Measurements from ENCODE around the gene COL23A1. TPM values are rescaled to one million over a fixed set of nuclear protein-coding genes. Genes with fewer than 3 reads are reported as not detected.

Gene COL23A1
- total RNA-seq, 2 experiments from 2014 or later, result 0.21 to 0.22 TPM

DNA sequence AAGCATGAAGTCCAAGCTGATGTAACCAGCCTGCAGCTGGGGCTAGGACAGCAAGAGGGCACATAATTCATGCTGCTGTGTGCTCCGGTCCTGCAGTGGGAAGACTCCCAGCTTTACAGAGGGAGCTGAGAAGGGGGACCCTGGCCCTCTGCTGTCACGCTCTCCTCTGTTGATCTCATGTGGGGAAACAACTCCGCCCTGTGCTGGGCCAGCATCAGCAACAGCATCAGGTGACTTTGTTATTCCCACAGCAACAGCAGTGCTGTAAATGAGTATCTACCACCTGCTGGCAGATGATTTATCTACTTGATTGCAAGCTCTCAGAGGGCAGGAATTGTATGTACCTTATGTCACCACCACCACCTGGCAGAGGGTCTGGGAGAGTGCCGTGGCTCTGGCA lies 176.2 kb downstream of the COL23A1 start:
- H3K4me3 Mint-ChIP-seq, result no peak overlapping the region
- H3K27ac Mint-ChIP-seq, result no peak overlapping the region
- no peaks in the 10 kb centered on the region for H3K9me3 Mint-ChIP-seq
- no peak for DNase-seq
- H3K4me1 Mint-ChIP-seq, result no peaks in the 10 kb centered on the region
- H3K27me3 Mint-ChIP-seq, result peaks cover 11% of the 10 kb centered on the region
- H3K36me3 Mint-ChIP-seq, result no peaks in the 10 kb centered on the region

DNA sequence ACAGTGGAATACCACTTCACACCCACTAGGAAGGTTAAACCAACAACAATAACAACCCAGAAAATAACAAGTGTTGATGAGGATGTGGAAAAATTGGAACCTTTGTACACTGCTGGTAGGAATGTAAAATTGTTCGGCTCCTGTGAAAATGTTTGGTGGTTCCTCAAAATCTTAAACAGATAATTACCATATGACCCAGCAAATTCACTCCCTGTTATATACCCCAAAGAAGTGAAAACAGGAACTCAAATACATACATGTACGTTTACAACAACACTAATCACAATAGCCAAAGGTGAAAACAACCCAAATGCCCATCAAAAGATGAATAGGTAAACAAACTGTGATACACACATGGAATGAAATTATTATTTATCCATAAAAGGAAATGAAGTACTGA lies 179.1 kb downstream of the COL23A1 start:
- Mint-ChIP-seq H3K9me3 (peaks cover 11% of the 10 kb centered on the region), H3K27me3 (peaks cover 11% of the 10 kb centered on the region), H3K4me3 (no peak overlapping the region), H3K4me1 (no peaks in the 10 kb centered on the region), H3K36me3 (peaks cover 3% of the 10 kb centered on the region), H3K27ac (no peak overlapping the region)
- no peak for DNase-seq

DNA sequence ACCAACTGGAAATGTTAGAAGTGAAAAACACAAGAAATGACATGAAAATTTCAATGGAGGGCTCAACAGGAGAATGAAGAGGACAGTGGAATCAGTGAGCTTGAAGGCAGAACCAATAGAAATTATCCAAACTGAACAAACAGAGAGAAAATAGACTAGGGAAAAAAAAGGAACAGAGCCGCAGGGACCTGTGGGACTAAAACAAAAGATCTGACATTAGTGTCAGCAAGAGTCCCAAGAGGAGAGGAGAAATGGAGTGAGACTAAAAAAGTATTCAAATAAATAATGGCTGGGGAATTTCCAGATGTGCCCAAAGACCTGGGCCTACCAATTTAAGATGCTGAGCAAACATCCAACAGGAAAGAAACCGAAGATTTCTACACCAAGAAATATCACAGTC lies 182.5 kb downstream of the COL23A1 start:
- Mint-ChIP-seq H3K9me3 (peaks cover 15% of the 10 kb centered on the region), H3K36me3 (peaks cover 3% of the 10 kb centered on the region), H3K27ac (no peak overlapping the region), H3K27me3 (peaks cover 7% of the 10 kb centered on the region), H3K4me3 (no peak overlapping the region), H3K4me1 (no peaks in the 10 kb centered on the region)
- DNase-seq, result no peak

DNA sequence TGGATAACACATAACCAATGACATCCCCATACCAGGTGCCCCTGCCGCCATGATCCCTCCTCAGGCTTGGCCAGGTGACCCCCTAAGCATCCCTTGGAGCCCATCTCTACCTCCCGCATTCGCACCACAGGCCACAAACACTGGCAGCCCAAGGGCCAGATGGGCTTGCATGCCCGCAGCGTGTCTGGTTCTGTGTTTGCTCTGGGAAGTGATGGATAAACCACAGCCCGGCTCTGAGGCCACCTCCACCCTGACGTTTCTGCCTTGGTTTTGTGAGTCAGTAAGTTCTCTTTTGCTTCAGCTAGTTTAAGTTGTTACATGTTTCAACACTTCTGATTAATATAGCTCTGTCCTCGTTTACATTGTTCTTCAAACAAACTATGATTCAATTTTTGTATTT lies 185.2 kb downstream of the COL23A1 start:
- DNase-seq, result no peak
- Mint-ChIP-seq H3K9me3 (peaks cover 15% of the 10 kb centered on the region), H3K4me1 (no peaks in the 10 kb centered on the region), H3K4me3 (no peak overlapping the region), H3K36me3 (peaks cover 3% of the 10 kb centered on the region), H3K27me3 (peaks cover 3% of the 10 kb centered on the region), H3K27ac (no peak overlapping the region)

DNA sequence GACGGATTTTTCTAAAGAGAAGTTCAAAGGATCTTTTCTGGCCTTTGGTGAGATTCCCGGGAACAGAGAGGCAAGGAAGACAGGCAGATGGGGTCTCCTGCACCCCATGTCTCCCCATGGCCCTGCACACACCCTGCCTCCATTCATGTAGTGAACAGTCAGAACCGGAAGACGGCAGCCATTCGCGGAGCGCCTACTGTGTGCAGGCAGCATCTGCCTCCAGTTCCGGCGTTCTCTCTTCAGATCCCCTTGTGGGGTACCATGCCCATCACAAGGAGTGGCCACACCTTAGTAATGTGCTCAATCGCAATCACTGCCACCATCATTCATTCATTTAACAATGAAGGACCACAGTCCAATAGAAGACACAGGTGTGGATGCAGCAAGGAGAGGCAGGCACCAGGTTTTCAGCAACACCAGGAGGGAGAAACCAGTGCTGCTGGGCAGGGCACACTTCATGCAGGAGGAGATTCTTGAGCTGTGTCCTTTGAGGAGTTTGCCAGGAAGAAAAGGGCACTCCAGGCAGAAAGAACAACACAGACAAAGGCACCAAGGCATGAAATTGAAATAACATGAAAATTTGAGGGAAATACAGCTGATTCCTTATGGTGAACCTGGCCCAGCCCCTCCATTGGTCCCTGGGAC lies 186.1 kb downstream of the COL23A1 start:
- peaks cover 15% of the 10 kb centered on the region for H3K9me3 Mint-ChIP-seq
- H3K4me3 Mint-ChIP-seq, result no peak overlapping the region

DNA sequence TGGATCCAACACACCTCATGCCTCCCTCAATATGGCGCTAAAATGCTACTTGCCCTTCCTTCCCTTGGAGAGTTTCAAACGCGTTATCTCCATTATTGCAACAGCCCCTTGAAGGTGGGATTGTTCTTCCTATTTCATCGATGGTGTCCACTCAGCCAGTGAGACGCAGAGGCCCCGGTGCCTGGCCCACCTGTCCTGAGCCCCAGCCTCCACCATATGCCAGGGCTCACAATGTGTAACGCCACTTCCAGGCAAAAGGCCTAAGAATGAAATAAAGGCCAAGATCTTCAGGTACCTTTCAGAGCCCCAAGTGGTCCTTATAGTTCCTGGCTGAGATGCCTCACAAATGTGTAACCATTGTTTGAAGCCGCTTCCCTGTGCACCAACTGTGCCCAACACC lies 186.8 kb downstream of the COL23A1 start:
- peaks cover 3% of the 10 kb centered on the region for H3K27me3 Mint-ChIP-seq
- DNase-seq, result no peak
- H3K4me1 Mint-ChIP-seq, result no peaks in the 10 kb centered on the region
- no peak overlapping the region for H3K4me3 Mint-ChIP-seq
- no peak overlapping the region for H3K27ac Mint-ChIP-seq
- peaks cover 3% of the 10 kb centered on the region for H3K36me3 Mint-ChIP-seq
- H3K9me3 Mint-ChIP-seq, result peaks cover 15% of the 10 kb centered on the region

More for the DNA sequence above, 186.1 kb downstream of the COL23A1 start:
- no peak overlapping the region for H3K27ac Mint-ChIP-seq
- H3K27me3 Mint-ChIP-seq, result peaks cover 3% of the 10 kb centered on the region
- H3K4me1 Mint-ChIP-seq, result no peaks in the 10 kb centered on the region
- no peak for DNase-seq
- H3K36me3 Mint-ChIP-seq, result peaks cover 3% of the 10 kb centered on the region

DNA sequence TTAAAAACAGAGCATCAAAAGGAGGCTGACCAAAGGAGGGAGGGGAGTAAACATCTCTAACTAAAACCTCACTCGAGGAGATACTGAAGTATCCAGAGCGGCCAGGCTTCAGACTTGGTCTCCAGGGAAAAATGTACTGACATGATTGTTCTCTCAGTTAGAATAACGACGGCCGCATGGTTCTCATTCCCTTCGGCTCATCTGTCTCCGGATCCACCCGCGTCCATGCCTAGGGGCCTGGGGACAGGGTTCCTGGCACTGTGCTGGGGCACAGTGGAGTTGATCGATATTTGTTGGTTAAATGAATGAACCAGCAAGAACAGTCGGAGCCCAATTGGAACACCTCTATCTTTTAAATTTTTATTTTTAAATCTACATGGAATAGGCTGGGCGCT lies 190.5 kb downstream of the COL23A1 start:
- no peak overlapping the region for H3K4me3 Mint-ChIP-seq
- H3K27me3 Mint-ChIP-seq, result peaks cover 9% of the 10 kb centered on the region

DNA sequence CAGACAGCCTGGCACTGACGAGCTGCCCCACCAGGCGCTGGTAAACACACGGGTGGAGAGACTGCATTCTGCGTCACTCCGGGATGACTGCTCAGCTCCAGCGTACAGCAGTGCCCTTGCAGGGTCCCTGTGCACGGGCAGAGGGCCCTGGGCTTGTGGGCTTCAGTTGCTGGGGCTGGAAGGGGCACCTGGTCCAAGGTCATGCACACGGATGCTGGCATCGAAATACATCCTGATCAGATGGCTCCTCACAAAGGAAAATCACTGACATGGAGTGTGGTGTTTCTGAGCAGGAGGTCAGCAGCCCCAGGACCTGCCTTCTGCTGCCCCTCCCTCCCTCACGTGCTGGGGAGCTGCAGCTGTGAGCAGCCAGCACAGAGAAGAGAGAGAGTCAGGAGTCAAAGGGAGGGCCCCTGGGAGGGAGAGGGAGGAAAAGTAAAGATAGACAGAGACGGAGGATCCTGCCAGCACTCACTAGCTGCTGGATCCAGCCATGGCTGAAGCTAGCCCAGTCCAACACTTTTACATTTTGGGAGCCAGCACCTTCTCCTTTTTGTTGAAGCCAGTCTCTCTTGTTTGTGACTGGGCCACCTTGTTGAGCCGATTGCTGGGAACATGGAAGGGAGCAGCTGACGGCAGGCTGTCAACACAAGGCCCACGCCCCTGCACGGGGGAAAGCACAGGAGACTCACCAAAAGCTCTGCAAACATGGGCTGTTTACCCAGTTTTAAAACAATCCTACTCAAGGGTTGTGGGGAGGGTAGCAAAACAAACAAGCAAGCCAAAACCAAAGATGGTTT lies 191.1 kb downstream of the COL23A1 start:
- Mint-ChIP-seq H3K9me3 (no peaks in the 10 kb centered on the region), H3K27ac (no peak overlapping the region), H3K36me3 (no peaks in the 10 kb centered on the region), H3K4me1 (no peaks in the 10 kb centered on the region), H3K4me3 (no peak overlapping the region), H3K27me3 (peaks cover 9% of the 10 kb centered on the region)
- no peak for DNase-seq

More for the DNA sequence above, 190.5 kb downstream of the COL23A1 start:
- Mint-ChIP-seq H3K9me3 (no peaks in the 10 kb centered on the region), H3K36me3 (no peaks in the 10 kb centered on the region), H3K4me1 (no peaks in the 10 kb centered on the region), H3K27ac (no peak overlapping the region)
- DNase-seq, result no peak

- no peaks in the 10 kb centered on the region for H3K36me3 Mint-ChIP-seq
- DNase-seq, result no peak
- no peak overlapping the region for H3K4me3 Mint-ChIP-seq
- no peaks in the 10 kb centered on the region for H3K9me3 Mint-ChIP-seq
- no peak overlapping the region for H3K27ac Mint-ChIP-seq
- H3K4me1 Mint-ChIP-seq, result no peaks in the 10 kb centered on the region
- H3K27me3 Mint-ChIP-seq, result peaks cover 6% of the 10 kb centered on the region
Observed at GRCh38 chr5:178396796-178397720, 193.1 kb downstream of the COL23A1 start.

DNA sequence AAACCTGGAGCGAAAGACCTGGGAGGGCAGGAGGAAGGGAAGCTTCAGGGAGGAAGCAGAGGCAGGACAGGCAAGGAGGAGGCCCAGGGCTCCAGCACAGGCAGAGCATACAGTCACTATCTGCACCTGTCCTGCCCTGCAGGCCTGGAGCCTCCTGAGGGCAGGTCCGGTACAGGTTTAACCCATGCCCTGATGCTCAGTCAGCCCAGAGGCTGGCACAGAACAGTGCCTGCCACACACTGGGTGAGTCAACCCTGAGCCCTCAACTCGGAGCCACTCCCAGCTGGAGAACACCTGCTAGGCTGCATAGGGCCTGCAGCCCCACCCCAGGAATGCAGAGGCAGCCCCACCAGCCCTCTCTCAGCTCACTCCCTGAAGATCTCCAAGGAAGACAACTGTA lies 196.1 kb downstream of the COL23A1 start:
- no peak overlapping the region for H3K27ac Mint-ChIP-seq

GRCh38 chr5:178392931-178393394 lies 197.2 kb downstream of the COL23A1 start:
- Mint-ChIP-seq H3K36me3 (no peaks in the 10 kb centered on the region), H3K4me3 (no peak overlapping the region), H3K9me3 (no peaks in the 10 kb centered on the region), H3K4me1 (no peaks in the 10 kb centered on the region), H3K27me3 (peaks cover 6% of the 10 kb centered on the region), H3K27ac (no peak overlapping the region)
- no peak for DNase-seq

More for the DNA sequence above, 196.1 kb downstream of the COL23A1 start:
- H3K36me3 Mint-ChIP-seq, result no peaks in the 10 kb centered on the region
- H3K4me1 Mint-ChIP-seq, result no peaks in the 10 kb centered on the region
- DNase-seq, result no peak
- H3K9me3 Mint-ChIP-seq, result no peaks in the 10 kb centered on the region
- H3K27me3 Mint-ChIP-seq, result peaks cover 6% of the 10 kb centered on the region
- no peak overlapping the region for H3K4me3 Mint-ChIP-seq

DNA sequence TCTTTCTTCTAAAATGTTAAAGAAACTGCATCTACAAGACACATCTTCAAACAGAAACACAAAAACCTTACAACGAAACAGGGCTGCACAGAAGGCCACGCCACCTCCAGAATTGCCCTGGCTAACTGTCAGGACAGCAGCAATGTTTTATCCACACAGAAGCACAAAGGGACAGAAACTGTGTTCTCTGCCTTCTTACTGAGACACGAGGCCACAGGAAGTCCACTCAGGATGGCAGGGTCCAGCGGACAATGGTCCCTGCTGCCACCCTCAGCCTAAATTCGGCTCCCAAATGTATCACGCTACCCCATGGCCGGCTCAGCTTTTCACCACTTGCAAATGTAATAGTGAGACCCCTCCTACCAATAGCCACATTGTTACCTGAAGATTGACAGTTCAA lies 197.8 kb downstream of the COL23A1 start:
- Mint-ChIP-seq H3K27ac (no peak overlapping the region), H3K9me3 (no peaks in the 10 kb centered on the region), H3K4me1 (no peaks in the 10 kb centered on the region), H3K36me3 (no peaks in the 10 kb centered on the region), H3K4me3 (no peak overlapping the region), H3K27me3 (peaks cover 4% of the 10 kb centered on the region)
- no peak for DNase-seq

GRCh38 chr5:178391480-178391879 lies 198.7 kb downstream of the COL23A1 start:
- H3K9me3 Mint-ChIP-seq, result no peaks in the 10 kb centered on the region
- no peaks in the 10 kb centered on the region for H3K36me3 Mint-ChIP-seq
- no peak for DNase-seq
- H3K4me1 Mint-ChIP-seq, result no peaks in the 10 kb centered on the region
- H3K4me3 Mint-ChIP-seq, result no peak overlapping the region
- peak overlapping the region; percentile 28 for H3K27ac Mint-ChIP-seq
- H3K27me3 Mint-ChIP-seq, result peaks cover 3% of the 10 kb centered on the region

- no peak for DNase-seq
- Mint-ChIP-seq H3K4me1 (no peaks in the 10 kb centered on the region), H3K36me3 (no peaks in the 10 kb centered on the region), H3K27ac (no peak overlapping the region), H3K27me3 (peaks cover 3% of the 10 kb centered on the region), H3K9me3 (no peaks in the 10 kb centered on the region), H3K4me3 (no peak overlapping the region)
Observed at GRCh38 chr5:178389796-178390195, 200.4 kb downstream of the COL23A1 start.

Data from activated naive CD8-positive, alpha-beta T cell treated with anti-CD3 and anti-CD28 coated beads for 36 hours (primary cell).